Measurements from ENCODE around the gene PLCB2. TPM values are rescaled to one million over a fixed set of nuclear protein-coding genes. Genes with fewer than 3 reads are reported as not detected.

PLCB2 gene
- polyA plus RNA-seq, 12 donors: 5.2 to 36.6 (median 7.5) TPM; not detected in 1

DNA sequence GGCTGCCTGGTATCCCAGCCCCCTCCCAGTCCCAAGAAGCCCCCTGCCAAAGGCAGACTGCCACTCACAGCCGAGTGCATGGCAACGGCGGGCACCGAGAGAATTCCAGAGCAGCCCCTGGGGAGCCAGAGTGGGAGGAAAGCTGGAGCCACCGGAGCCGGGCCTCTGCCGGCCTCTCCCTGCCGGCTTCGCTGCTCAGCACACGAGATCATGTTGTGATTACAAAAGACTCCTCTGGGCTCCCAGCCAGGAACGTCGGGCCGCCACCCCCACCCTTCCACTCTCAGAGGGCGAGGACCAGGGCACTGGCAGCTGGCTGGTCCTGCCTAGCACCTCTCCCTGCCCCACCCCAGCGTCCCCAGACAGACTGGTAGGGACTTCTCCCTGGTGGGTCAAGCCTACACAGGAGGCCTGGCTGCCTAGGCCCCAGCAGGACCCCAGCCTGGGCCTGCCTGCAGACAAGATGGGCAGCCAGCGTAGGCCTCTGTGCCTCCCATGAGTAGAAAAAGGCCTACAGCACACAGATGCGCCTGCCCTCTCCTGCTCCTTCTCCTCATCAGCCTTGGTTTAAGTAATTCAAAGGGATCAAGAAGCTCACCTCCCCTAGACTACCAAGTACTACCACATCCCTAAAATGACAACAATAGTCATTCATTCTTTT is 33.1 kb upstream of the PLCB2 start, which contains the start of gene CCDC9B:
Gene CCDC9B, minus strand, starts transcription at position 200 of the 661 bp plus-strand sequence. Its CDS starts 120 bp downstream, at position 80.
- DNase-seq: peak; percentile 59

DNA sequence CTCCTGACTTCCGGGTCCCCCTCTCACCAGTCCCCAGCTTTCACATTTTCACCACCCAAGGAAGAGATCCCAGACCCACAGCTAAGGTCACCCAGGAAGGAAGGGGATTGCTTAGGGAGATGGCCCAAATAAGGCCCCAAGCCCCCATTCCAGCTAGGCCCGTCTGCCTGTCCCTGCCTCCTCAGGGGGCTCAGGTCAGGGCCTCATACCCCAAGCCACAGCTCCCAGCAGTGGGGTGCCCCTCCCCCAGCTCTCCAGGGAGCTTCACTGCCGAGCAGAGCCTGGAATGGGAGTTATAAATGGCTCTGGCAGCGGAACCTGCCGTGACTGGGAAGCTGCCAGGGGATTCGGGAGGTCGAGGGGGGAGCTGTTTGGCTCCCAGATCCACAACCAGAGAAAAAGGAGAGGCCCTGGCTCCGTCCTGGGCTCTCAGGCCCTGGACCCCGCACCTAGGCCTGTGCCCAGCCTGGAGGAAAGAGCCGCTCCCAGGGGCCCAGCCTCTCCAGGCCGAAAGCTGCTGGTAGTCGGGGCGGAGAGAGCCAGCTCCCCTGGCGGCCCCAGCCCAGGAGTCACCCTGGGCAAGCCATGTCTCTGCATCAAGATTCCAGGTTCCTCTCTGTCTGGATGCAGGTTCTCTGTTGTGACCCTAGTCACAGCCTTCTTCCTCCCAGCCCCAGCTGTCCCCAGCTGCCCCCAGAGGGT is 32.5 kb upstream of the PLCB2 start:
- peak; percentile 52 for DNase-seq

DNA sequence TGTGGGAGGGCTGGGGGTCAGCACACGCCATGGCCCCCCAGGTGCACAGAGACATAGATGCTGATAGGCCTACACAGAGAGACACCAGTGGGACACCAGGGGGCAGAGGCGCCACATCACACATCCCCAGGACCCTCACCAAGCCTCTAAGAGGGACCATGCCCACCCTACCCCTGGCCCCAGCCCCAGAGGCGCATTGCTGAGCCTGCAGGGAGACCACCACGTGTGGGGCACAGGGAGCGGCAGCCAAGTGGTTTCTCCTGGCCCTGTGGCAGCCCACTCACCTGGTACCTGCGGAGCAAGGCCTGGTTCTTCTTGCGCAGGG is 31.8 kb upstream of the PLCB2 start:
- DNase-seq: no peak

DNA sequence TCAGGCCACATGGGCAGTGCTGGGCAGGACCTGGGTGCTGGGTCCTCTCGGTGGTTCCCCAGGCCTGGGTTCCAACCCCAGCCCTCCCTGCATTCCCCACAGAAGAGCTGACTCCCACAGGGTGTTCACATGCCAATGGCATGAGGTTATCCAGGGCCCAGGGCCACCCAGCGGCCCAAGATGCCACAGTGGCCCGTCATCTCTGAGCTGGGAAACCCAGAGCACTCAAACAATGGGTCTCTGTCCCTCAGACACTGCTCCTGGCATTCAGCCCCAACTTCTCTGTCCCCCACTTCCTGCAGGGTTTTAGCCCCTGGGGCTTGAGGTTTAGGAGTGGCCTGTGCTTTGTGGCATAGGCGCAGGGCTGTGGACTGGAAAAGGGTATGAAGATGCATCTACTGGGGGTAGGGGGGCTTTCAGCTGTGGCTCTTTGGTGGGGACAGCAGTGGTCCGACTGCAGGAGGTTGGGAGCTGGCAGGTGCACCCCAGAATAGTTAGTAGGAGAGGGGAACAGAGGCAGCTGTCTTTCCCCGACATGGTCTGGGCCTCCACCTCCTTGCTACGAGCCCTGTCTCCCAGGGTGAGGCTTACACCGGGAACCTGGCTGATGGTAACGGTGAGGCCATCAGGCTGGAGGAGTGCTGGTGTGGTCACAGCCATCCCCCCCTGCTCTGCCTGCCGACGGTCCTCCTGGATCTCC is 31.3 kb upstream of the PLCB2 start:
- no peak for DNase-seq

DNA sequence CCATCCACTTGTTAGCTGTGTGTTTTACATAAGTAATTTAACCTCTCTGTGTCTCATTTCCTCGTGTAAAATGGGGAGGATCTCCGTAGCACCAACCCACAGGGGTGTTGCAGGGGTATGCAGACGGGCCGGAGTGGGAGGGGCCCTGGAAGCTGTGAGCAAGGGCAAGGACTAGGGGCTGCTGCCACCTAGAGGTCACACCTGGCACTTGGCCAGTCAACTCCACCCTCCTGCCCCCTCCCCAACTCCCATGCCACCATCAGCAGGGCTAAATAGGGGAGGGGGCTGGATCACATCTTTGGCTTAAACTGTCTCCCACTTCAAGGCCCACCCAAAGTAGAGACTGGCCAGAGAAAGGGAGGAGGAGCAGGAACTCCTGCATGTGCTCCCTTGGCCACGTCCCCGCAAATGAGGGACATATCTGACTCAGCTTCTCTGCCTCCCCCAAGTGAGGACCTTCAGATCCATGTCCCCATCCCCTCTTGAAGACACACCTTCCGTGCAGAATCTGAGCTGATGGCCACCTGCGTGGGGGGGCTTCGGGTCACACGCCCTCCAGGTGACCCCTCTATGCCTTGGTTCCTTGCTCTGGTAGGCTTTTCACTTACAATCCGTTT is 30.4 kb upstream of the PLCB2 start:
- no peak for DNase-seq

DNA sequence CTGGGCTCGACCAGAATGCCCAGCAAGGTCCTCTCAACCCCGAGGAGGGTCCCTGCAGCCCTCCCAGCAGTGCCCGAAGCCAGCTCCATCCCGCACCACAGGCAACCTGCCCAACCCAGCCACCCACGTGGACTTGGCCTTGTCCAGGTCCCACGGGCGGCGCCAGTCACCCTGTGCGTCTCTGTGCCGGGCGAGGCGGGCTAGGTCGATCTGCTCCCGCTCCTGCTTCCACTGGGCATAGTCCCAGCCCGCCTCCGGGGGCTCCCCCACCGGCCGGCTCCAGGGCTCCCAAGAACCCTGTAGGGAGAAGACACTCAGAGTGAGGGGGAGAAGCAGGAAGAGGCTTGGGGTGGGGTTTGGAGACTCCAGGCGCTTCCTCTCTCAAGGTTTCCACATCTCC is 29.9 kb upstream of the PLCB2 start:
- DNase-seq: no peak

DNA sequence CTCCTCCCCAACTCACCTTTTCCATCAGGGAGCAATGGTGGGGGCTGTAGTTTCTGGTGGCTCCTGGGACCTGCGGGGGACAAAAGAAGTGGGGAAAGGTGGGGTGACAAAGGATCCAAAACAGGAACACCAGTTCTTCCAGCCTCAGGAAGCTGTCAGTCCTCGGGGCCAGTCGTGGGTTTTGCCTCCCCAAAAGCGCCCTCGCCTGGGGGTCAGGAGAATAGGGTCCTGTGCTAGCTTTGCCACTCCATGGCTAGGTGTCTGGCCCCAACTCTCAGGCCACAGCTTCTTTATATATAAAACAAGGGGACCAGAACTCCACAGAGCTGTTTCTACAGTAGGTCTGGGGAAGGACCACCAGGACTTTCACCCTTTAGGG is 29.0 kb upstream of the PLCB2 start:
- no peak for DNase-seq

DNA sequence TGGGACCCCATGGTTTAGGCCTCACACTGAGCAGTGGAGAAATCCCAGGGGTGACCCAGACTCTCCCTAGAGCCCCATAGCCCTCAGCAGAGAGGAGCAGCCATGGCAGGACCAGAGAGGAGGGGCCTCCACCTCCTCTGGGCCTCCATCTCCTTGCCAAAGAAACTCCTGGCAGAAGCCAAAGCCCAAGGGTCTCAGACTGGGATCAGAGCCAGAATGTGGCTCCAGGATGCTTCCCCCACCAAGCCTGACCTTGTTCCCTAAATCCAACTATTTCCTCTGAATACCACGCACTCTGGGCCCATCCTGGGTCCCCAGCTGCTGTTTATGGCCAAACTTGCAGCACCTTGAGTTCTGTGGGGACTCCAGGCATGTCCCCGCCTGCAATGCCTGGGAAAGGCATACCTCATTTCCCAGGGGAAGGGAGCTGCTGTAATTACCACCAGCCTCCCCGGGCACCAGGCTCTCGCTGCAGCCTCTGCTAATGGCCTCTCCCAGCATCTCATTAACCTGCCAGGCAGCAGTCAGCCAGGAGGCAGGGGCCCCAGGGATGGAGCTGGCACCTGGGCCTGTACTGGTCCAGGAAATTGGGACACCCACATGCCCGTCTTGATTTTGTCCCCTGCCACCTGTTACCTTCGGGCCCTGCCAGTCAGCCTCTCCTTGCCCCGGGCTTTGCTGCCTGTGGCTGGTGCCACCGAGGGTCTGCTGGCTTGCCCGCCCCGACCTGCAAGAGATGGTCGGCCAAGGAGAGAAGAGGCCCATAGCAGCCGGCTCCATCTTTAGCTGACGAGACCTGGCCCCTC is 28.4 kb upstream of the PLCB2 start:
- no peak for DNase-seq

DNA sequence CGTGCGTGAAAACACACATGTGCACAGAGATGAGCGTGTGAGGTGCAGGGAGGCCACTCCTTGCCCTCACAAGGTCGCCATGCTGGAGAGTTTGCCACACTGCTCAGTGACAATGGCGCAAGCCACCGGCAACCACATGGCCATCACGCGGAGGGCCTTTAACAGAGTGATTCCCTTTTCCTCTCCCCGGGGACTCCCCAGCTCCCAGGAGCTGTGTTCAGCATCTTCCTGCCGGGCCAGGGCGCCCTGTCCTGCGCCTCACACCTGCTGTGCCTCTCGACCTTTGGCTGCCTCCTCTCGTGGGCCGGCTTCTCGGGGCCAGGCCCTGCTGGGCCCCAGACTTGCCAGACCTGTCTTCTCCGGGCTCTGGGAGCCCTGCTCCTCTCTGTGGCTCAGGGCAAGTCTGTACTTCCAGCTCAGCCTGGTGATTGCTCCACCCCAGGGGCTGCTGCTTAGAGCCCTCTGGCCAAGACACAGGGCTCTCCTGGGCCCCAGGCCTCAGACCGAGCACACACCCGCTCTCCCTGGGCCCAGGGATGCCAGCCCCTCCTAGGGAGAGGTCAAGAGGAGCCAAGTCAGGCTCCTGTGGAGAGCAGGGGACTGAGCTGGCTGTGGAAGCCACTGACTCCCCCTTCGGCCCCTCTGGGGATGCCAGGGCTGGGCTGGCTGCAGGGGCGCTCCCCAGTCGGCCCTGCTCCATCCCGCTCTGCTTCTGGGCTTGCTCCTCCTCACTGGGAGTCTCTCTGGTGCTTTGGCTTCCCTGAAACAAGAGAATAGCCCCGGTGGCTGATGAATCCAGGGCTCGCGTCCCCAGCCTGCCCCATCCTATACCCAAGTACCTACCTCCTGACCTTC is 27.4 kb upstream of the PLCB2 start:
- no peak for DNase-seq

DNA sequence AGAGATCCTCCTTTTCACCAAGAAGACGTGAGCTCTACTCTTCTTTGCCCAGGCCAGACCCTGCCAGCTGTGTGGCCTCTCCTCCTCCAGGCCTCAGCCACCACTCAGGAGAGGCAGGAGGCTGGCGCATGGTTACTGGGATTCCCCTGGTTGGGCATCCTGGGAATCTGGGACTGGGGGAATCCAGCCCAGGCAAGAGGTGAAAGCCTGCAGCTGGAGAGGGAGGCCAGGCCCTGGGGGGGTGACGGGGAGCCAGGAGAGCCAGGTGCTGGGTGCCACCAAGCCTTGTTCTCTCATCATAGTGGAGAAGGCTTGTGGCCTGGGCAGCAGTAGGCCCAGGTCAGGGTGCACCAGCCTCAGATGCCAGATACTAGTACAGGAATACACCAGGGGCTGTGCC is 26.8 kb upstream of the PLCB2 start:
- DNase-seq: no peak

DNA sequence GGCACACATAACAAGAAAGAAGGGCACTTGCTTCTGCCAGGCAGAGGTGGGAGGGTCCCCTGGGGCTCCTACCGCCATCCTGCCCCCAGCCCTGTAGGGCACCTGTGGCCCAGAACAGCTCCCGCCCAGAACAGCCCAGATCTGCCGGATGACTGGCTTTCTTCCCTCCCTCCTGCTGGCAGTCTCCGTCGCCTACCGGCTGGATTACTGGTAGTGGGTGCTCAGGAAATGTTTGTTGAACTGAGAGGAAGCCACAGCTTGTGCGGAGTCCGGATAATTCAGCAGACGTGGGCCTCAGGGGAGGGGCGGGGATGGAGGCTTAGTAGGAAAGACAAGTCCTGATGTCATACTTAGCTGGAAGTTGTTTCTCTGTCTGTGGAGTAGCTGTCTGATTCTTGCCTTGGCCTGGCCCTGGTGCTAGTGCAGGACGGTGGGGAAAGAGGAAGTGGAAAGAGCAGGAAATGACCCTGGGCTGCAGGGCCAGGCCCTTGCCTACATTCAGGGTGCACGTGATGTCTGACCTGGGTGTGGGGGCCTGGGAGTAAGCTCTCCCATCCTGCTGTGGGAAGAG is 26.3 kb upstream of the PLCB2 start:
- peak; percentile 73 for DNase-seq

DNA sequence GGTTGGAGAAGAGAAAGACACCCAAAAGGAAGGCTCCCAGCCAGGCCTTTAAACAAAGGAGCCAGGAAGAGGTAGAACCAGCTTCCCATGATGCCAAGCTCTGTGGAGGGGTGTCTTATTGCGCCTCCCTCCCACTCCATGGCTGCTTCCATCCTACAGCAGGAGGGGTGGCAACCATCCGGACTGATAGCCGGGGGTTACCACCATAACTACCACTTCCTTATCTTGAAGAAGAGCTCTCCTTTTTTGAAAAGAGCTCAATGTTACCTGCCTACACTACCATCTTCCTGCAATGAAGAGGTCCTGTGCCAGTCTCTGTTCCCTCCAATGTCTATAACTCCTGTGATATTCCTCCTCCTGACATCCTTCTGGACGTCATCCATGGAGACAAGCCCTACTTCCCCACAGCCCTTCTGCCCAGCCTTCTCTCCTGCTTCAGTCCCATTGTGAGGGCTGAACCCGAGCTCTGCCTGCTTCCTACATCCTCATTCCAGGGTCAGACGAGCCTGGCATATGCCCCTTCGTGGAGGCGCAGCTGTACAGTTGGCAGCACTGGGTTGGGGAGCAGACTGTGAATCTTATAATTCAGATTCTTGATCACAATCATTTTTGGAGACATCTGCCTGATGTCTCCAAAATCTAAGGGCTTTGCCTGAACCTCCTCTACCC is 24.5 kb upstream of the PLCB2 start:
- no peak for DNase-seq

DNA sequence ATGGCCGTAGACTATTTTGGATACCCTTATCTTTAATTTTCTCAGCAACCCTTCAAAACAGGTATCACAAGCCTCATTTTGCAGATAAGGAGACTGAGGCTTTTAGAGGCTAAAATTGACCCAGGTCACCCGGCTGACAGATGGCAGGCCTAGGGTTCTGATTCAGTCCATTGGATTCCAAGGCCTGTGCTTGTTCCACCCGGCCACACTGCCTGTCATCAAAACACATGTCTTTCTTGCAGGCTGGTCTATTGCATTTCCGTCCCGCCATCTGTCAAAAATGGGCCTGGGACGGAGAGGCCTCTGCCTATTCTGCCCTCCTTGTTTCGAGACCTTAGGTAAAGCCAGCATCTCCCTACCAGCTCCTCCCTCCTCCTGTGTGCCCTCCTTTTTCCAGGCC is 23.9 kb upstream of the PLCB2 start:
- DNase-seq: no peak

DNA sequence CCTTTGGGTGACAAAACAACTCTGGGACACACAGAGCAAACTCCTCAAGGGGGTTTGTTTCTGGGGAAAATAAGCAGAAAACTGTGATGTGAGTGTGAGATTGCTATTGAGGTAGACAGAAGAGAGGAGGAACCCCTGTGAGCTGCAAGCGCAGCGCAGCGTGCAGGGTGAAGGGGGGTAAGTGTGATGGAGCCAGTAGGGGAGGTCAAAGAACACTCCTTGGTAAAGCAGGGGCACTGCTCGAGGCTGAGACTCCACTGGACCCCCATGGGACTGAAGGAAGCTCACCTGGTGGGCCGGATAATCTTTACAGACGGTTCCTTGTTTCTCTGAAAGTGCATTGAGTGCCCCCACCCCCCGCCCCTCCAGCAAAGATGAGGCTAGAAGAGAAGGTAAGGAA is 23.3 kb upstream of the PLCB2 start:
- DNase-seq: no peak

DNA sequence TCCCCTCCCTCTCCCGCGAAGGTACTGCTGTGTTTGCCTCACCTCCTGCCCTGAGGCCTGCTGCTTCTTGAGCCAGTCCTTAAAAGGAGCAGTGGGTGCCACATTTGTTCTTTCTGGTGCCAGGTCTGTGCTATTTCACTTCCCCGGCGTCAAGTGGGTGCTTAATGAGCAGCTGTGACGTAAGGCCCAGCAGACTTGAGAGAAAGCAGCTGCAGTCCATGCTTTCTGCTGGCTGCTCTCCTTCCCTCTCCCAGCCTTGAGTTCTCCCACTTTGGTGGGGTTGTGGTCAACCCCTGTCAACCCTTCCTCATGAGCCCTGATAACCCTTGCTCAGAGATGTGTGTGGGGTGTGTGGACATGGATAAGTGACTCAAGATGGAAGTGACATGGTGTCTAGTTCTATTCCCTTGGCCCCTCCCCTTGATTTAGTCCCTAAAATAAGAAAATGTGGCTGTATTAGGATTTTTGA is 22.7 kb upstream of the PLCB2 start:
- no peak for DNase-seq

DNA sequence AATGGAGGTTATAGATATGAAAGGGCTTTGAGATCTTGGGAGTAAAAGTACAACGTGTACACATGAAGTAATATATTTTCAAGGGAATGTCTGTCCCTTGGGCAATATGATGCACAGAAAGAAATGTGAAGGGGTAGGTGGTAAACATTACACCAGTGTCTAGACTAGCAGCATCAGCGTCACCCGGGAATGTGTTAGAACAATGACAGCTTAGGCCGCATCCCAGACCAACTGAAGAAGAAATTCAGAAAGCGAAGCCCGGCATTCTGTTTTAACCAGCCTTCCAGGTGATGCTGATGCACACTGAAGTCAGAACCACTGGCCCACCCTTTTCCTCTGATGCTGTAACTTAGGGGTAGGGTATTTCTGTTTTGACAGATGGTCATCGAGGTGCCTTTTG is 22.1 kb upstream of the PLCB2 start:
- no peak for DNase-seq

DNA sequence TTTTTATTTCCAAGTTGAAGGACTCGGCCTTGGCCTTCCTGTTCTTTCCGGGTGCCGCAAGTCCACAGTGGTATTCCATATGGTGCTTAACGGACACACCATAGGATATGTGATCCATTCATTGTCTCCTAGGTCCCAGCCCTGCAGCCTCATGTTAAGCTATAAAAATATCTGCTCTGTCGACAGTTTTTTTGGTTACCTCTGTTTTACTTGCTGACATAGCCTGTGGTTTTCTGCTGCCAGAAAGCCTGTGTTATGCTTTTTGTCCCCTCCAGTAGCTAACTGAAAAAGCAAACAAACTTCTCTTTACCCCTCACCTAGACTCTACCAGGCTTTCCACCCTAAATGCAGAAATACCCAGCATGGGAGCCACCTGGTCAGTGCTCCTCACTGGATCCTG is 21.0 kb upstream of the PLCB2 start:
- DNase-seq: no peak

DNA sequence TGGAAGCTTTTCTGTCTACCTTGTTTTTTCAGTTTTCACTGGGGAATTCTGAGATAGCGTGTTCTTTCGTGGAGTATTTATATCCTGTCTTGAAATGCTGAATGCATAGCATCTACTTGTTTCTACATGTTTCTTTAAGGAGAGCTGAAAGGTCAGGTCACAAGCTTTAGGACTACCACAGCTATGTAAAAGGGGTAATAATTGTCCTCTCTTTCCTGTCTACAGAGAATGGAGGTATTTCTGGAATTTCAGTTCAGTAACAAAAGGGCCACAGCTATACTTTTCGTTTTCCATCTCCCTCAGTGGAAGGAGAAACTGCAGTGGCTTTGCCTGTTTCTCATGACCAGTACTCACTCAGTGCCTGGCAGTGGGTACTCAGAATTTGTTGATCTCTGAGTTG is 20.4 kb upstream of the PLCB2 start:
- DNase-seq: no peak

DNA sequence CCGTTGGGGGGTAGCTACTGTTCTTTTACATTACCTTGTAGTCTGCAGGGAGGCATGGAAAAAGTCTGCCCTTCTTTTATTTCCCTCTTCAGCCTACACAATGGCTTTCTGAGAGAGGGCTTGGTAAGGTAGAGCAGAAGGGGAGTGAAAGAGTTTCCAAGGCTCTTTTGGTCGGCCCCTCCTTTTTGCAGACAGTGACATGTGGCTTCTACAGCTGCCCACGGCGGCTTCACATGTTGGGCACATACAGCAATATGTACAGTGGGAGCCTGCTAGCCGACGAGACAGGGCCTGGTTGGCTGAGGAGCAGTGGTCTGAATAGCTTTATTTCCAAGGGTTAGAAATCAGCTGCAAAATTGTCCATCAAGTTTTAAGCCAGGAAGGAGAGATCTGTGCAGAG is 19.7 kb upstream of the PLCB2 start:
- no peak for DNase-seq

DNA sequence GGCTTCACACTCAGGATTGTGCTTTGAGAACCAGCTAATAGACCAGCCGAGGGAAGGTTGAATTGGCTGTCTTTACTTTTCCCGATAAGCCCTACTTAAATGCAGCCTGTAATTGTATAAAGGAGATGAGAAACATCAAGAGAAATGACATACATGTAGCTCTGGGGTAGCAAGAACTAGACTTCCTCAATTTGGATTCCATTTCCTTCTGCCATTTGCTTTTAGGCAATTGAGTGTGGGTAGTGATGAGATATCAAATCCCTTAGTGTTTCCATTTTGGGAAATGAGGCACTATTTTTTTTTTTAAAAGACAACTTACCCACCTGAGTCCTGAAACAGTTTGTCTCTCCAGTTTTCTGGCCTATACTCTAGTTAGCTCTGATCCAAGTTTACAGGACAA is 18.0 kb upstream of the PLCB2 start:
- DNase-seq: no peak

Data from muscle of arm (tissue), 12 donors.